ENCODE results near the gene FAM3B.

The FAM3B gene

GRCh38 chr21:41367945-41368734, 51.5 kb downstream of the FAM3B start:
- no peak for DNase-seq (ENCODE audit: low read depth in 2 of 2)

GRCh38 chr21:41368735-41369104, 52.1 kb downstream of the FAM3B start:
- no peak for DNase-seq (ENCODE audit: low read depth in 2 of 2)

- DNase-seq (ENCODE audit: low read depth in 2 of 2): peak in 1 of 2 donors; percentile 13
These were observed 52.7 kb downstream of the FAM3B start for GRCh38 chr21:41369105-41369919.

- DNase-seq (ENCODE audit: low read depth in 2 of 2): peak in 1 of 2 donors; percentile 27
These were observed 53.6 kb downstream of the FAM3B start for GRCh38 chr21:41369920-41370839.

GRCh38 chr21:41370840-41371684, 54.5 kb downstream of the FAM3B start:
- no peak for DNase-seq (ENCODE audit: low read depth in 2 of 2)

GRCh38 chr21:41371685-41372030, 55.1 kb downstream of the FAM3B start:
- DNase-seq (ENCODE audit: low read depth in 2 of 2): no peak

- no peak for DNase-seq (ENCODE audit: low read depth in 2 of 2)
These were observed 56.7 kb downstream of the FAM3B start for GRCh38 chr21:41373253-41373652.

GRCh38 chr21:41373763-41374162, 57.2 kb downstream of the FAM3B start:
- no peak for DNase-seq (ENCODE audit: low read depth in 2 of 2)

- DNase-seq (ENCODE audit: low read depth in 2 of 2): no peak
These were observed 57.6 kb downstream of the FAM3B start for GRCh38 chr21:41374177-41374712.

GRCh38 chr21:41374867-41375533, 58.4 kb downstream of the FAM3B start:
- DNase-seq (ENCODE audit: low read depth in 2 of 2): peak in 1 of 2 donors; percentile 19

GRCh38 chr21:41375875-41376274, 59.3 kb downstream of the FAM3B start:
- DNase-seq (ENCODE audit: low read depth in 2 of 2): no peak

GRCh38 chr21:41377715-41378114, 61.1 kb downstream of the FAM3B start:
- DNase-seq (ENCODE audit: low read depth in 2 of 2): no peak

GRCh38 chr21:41378849-41379248, 62.2 kb downstream of the FAM3B start:
- DNase-seq (ENCODE audit: low read depth in 2 of 2): no peak

- no peak for DNase-seq (ENCODE audit: low read depth in 2 of 2)
These were observed 63.3 kb downstream of the FAM3B start for GRCh38 chr21:41379901-41380300.

GRCh38 chr21:41381731-41382130, 65.1 kb downstream of the FAM3B start:
- DNase-seq (ENCODE audit: low read depth in 2 of 2): no peak

- no peak for DNase-seq (ENCODE audit: low read depth in 2 of 2)
These were observed 70.6 kb downstream of the FAM3B start for GRCh38 chr21:41387042-41387819.

- no peak for DNase-seq (ENCODE audit: low read depth in 2 of 2)
These were observed 71.2 kb downstream of the FAM3B start for GRCh38 chr21:41387824-41388223.

GRCh38 chr21:41388259-41388658, 71.7 kb downstream of the FAM3B start:
- no peak for DNase-seq (ENCODE audit: low read depth in 2 of 2)

- no peak for DNase-seq (ENCODE audit: low read depth in 2 of 2)
These were observed 73.5 kb downstream of the FAM3B start for GRCh38 chr21:41390043-41390639.
